Kidney (tissue), 14 donors: ENCODE measurements around the gene CPLX3. TPM values are rescaled to one million over a fixed set of nuclear protein-coding genes. Genes with fewer than 3 reads are reported as not detected.
A peak's percentile ranks its signal among the peaks of the same experiment; 100 is the strongest.

ENCODE experiments used
- DNase-seq, 5 donors: peaks; one replicate each; pipeline ENCODE4 v3.0.0-alpha.2; 2013 to 2020
- FAIRE-seq: peaks from 2 replicates; lab custom pipeline; 2012; peaks lifted over from hg19 to GRCh38; lab: Jason Lieb, UNC
- H3K27ac ChIP-seq, 2 donors: one replicate each; pipeline ENCODE4 v1.7.0; 2013; ENCODE audit warnings: low read depth in 2 of 2, low read length in 2 of 2, inconsistent platforms in 1 of 2
- H3K27me3 ChIP-seq: one replicate; pipeline ENCODE4 v1.7.1; 2013; ENCODE audit warnings: low read length, inconsistent platforms; ENCODE audit not compliant: control insufficient read depth, insufficient read depth
- H3K36me3 ChIP-seq, 3 donors: one replicate each; pipeline versions ENCODE4 v1.7.0 to v1.7.1; 2013; ENCODE audit warnings: low read length in 3 of 3, control low read depth in 1 of 3, inconsistent platforms in 1 of 3; ENCODE audit not compliant: insufficient read depth in 3 of 3, control insufficient read depth in 2 of 3
- H3K4me1 ChIP-seq, 3 donors: one replicate each; pipeline versions ENCODE4 v1.7.0 to v1.7.1; 2013; ENCODE audit warnings: low read length in 3 of 3, inconsistent platforms in 1 of 3, low read depth in 1 of 3; ENCODE audit not compliant: control insufficient read depth in 2 of 3, insufficient read depth in 2 of 3
- H3K4me3 ChIP-seq, 3 donors: one replicate each; pipeline versions ENCODE4 v1.7.0 to v1.8.1; 2013; ENCODE audit warnings: low read length in 3 of 3, control low read depth in 1 of 3, inconsistent platforms in 1 of 3
- H3K9ac ChIP-seq, 3 donors: one replicate each; pipeline versions ENCODE4 v1.7.0 to v1.7.1; 2013; ENCODE audit warnings: low read length in 3 of 3, control low read depth in 1 of 3, inconsistent platforms in 1 of 3
- H3K9me3 ChIP-seq, 3 donors: one replicate each; pipeline versions ENCODE4 v1.7.0 to v1.7.1; 2013; ENCODE audit warnings: low read length in 3 of 3, control low read depth in 1 of 3, inconsistent platforms in 1 of 3; ENCODE audit not compliant: control insufficient read depth in 2 of 3, insufficient read depth in 1 of 3
- intact Hi-C: fragments of 100-400 bp; cut with DNase I; formaldehyde crosslinking; loops from one replicate; pipeline ENCODE4 v1.11.1; 2022
- polyA plus RNA-seq: library from polyadenylated mRNA; stranded (reverse); fragments of 350-450 nt; fragmentation: Illumina TruSeq; extraction: RNeasy Lipid Tissue Mini Kit (QIAGEN cat#74804); gene quantifications from one replicate; pipeline ENCODE4 v1.2.3, GENCODE V29; 2014; ENCODE audit warnings: low read depth, low replicate concordance; ENCODE audit not compliant: insufficient read depth
- total RNA-seq: library from RNA; stranded (reverse); fragmentation: NEBNext Ultra II Directional; extraction: Animal tissue kit (Norgen Biotek cat#: 25700); gene quantifications from one replicate; pipeline ENCODE4 v1.2.1, GENCODE V29; 2021
- TF ChIP-seq, protein P1 (sequence below): IDR thresholded peaks from 3 replicates; pipeline ENCODE4 v1.5.1; 2012; ENCODE audit warnings: mild to moderate bottlenecking, moderate library complexity, borderline replicate concordance; ENCODE audit not compliant: insufficient read depth; ENCODE audit errors: extremely low read depth
- donor health status: control.
- donor health status: control.
- donor health status: control.
- donor health status: control.
- donor health status: control.
- donor health status: DM: yes; HTN: yes; CAD: no.
- donor health status: Normal renal cell carcinoma (clear cell type).

CPLX3 gene
- total and polyA plus RNA-seq, 2 donors from 2014 or later, result not detected

DNA sequence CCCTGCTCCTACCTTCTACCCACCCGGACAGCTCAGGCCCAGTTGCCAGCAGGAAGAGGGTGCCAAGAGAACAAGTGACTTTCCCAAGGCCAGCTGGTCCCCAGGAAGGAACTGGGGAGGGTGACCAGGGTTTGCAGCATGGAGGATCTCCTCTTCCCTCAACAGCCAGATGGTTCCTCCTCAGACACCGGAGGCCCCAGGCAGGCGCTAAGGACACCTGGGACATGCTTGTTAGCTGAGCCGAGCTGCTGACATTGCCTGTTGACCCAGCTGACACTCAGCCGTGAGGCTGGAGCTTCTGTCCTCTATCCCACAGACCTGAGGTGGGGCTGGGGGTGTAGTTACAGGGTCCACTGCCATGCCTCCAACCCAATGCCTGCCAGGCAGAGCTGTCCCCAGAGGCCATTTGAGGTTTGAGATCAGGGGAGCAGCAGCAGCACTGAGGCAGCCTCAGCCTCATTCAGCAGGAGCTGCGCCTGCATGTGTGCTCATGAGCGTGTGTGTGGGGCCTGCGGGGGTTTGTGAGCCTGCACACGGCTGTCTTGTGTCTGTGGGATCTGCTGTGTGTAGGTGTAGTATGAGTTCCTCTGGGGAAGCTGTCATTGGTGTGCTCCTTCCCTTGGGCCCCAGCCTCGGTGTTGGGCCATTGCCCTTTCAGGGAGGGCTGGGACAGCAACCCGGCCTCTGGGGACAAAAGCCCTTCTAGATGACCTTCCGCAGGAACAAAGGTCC, 7.1 kb downstream of the CPLX3 start:
- Histone ChIP-seq H3K36me3 (peaks cover 0 to 2% (median 0%) of the 10 kb centered on the region in 3 donors), H3K9ac (no peak overlapping the region), H3K4me3 (no peak overlapping the region), H3K27me3 (no peaks in the 10 kb centered on the region), H3K4me1 (no peaks in the 10 kb centered on the region), H3K27ac (no peak overlapping the region), H3K9me3 (no peaks in the 10 kb centered on the region)
- no peak for FAIRE-seq
- TF ChIP-seq, protein P1, sequence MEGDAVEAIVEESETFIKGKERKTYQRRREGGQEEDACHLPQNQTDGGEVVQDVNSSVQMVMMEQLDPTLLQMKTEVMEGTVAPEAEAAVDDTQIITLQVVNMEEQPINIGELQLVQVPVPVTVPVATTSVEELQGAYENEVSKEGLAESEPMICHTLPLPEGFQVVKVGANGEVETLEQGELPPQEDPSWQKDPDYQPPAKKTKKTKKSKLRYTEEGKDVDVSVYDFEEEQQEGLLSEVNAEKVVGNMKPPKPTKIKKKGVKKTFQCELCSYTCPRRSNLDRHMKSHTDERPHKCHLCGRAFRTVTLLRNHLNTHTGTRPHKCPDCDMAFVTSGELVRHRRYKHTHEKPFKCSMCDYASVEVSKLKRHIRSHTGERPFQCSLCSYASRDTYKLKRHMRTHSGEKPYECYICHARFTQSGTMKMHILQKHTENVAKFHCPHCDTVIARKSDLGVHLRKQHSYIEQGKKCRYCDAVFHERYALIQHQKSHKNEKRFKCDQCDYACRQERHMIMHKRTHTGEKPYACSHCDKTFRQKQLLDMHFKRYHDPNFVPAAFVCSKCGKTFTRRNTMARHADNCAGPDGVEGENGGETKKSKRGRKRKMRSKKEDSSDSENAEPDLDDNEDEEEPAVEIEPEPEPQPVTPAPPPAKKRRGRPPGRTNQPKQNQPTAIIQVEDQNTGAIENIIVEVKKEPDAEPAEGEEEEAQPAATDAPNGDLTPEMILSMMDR, result no peak
- DNase-seq, result no peak
- intact Hi-C loops, result no loop called here

- Histone ChIP-seq H3K4me1 (no peaks in the 10 kb centered on the region), H3K27ac (no peak overlapping the region), H3K9me3 (no peaks in the 10 kb centered on the region), H3K4me3 (no peak overlapping the region), H3K9ac (no peak overlapping the region), H3K36me3 (peaks cover 0 to 7% (median 0%) of the 10 kb centered on the region in 3 donors), H3K27me3 (no peaks in the 10 kb centered on the region)
- TF ChIP-seq, protein P1, result peak; percentile 68
- FAIRE-seq (no peak), DNase-seq (peak in 4 of 5 donors; percentile 53 to 70 (median 64))
- intact Hi-C loops, result no loop called here
Measured at GRCh38 chr15:74835312-74835823, 8.9 kb downstream of the CPLX3 start.

DNA sequence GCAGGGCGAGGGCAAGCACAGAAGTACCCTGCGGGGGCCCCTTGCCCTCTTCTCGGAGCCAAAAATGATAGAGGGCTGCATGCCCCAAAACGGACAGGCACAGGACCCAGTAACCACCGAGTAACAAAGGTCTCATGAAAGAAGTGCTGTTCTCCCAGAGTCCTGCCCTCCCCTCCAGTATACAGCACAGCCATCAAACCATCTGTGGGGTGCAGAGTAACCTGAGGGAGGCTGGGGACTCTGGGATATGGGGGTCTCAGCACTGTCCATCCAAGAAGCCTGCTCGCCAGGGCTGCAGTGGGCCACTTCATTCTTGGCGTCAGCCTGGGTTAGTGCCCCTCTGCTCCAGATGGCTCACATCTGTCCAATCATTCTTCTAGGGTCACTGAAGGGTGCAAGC, 10.4 kb downstream of the CPLX3 start:
- DNase-seq, result no peak
- H3K36me3 ChIP-seq, result peaks cover 0 to 11% (median 4%) of the 10 kb centered on the region in 3 donors
- no peak overlapping the region for H3K27ac ChIP-seq
- intact Hi-C loops, result no loop called here
- H3K4me1 ChIP-seq, result peaks cover 0 to 11% (median 0%) of the 10 kb centered on the region in 3 donors
- FAIRE-seq, result no peak
- H3K4me3 ChIP-seq, result no peak overlapping the region
- TF ChIP-seq, protein P1, result no peak
- no peaks in the 10 kb centered on the region for H3K9me3 ChIP-seq
- H3K9ac ChIP-seq, result no peak overlapping the region
- H3K27me3 ChIP-seq, result no peaks in the 10 kb centered on the region
